Measurements from ENCODE around the gene MARCO. TPM values are rescaled to one million over a fixed set of nuclear protein-coding genes. Genes with fewer than 3 reads are reported as not detected.
"Not testable (repeated sequence)": the region's sequence is repeated elsewhere in the genome, so short reads cannot be mapped to it uniquely, and the experiment has no call there.

Gene MARCO
- total RNA-seq, 3 donors from 2014 or later, result 0.22 to 0.56 TPM; not detected in 1

GRCh38 chr2:119012345-119013301 is 70.6 kb downstream of the MARCO start:
- no peaks in the 10 kb centered on the region for H3K9me3 Mint-ChIP-seq
- no peak overlapping the region for H3K4me3 Mint-ChIP-seq
- ATAC-seq, result no peak
- H3K4me1 Mint-ChIP-seq (ENCODE audit: low read depth), result no peaks in the 10 kb centered on the region
- no peaks in the 10 kb centered on the region for H3K36me3 Mint-ChIP-seq (ENCODE audit: insufficient read depth)
- DNase-seq, result no peak
- peaks cover 25% of the 10 kb centered on the region for H3K27me3 Mint-ChIP-seq (ENCODE audit: low read depth)

DNA sequence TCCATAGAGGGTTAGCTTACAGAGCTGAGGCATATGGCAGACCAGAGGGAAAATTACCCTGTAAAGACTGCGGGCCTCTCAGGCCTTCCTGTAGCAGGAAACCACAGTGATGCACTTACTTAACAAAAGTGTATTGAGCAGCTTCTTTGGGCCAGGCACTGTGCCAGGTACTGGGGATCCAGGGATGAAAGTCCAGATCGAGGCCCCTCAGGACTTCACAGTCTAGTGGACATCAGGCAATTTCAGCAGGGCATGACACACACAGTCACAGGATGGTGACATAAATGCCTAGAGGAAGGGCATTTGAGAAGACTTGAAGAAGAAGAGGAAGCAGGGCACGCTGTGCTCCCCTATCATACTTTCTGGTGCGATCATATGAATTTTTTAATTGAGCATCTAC is 71.7 kb downstream of the MARCO start:
- H3K9me3 Mint-ChIP-seq, result no peaks in the 10 kb centered on the region
- H3K4me1 Mint-ChIP-seq (ENCODE audit: low read depth), result no peaks in the 10 kb centered on the region
- H3K36me3 Mint-ChIP-seq (ENCODE audit: insufficient read depth), result no peaks in the 10 kb centered on the region
- no peak for ATAC-seq
- peaks cover 25% of the 10 kb centered on the region for H3K27me3 Mint-ChIP-seq (ENCODE audit: low read depth)
- no peak overlapping the region for H3K4me3 Mint-ChIP-seq
- DNase-seq, result no peak

- H3K36me3 Mint-ChIP-seq (ENCODE audit: insufficient read depth), result no peaks in the 10 kb centered on the region
- ATAC-seq, result no peak
These were observed 73.9 kb downstream of the MARCO start for GRCh38 chr2:119015845-119016244.

GRCh38 chr2:119019521-119019920 is 77.5 kb downstream of the MARCO start:
- no peak for DNase-seq
- Mint-ChIP-seq H3K36me3 (ENCODE audit: insufficient read depth) (no peaks in the 10 kb centered on the region), H3K27me3 (ENCODE audit: low read depth) (peaks cover 3% of the 10 kb centered on the region), H3K9me3 (no peaks in the 10 kb centered on the region), H3K4me3 (no peak overlapping the region), H3K4me1 (ENCODE audit: low read depth) (no peaks in the 10 kb centered on the region)
- no peak for ATAC-seq

More at GRCh38 chr2:119015845-119016244, 73.9 kb downstream of the MARCO start:
- H3K9me3 Mint-ChIP-seq, result no peaks in the 10 kb centered on the region
- DNase-seq, result no peak
- no peaks in the 10 kb centered on the region for H3K4me1 Mint-ChIP-seq (ENCODE audit: low read depth)
- peaks cover 11% of the 10 kb centered on the region for H3K27me3 Mint-ChIP-seq (ENCODE audit: low read depth)
- H3K4me3 Mint-ChIP-seq, result no peak overlapping the region

- Mint-ChIP-seq H3K36me3 (ENCODE audit: insufficient read depth) (no peaks in the 10 kb centered on the region), H3K9me3 (no peaks in the 10 kb centered on the region), H3K4me3 (no peak overlapping the region), H3K27me3 (ENCODE audit: low read depth) (peaks cover 3% of the 10 kb centered on the region), H3K4me1 (ENCODE audit: low read depth) (no peaks in the 10 kb centered on the region)
- no peak for ATAC-seq
- no peak for DNase-seq
These were observed 80.7 kb downstream of the MARCO start for GRCh38 chr2:119022678-119023077.

GRCh38 chr2:119023534-119023933 is 81.5 kb downstream of the MARCO start:
- DNase-seq (no peak), ATAC-seq (no peak)
- Mint-ChIP-seq H3K4me3 (no peak overlapping the region), H3K9me3 (no peaks in the 10 kb centered on the region), H3K36me3 (ENCODE audit: insufficient read depth) (no peaks in the 10 kb centered on the region), H3K4me1 (ENCODE audit: low read depth) (no peaks in the 10 kb centered on the region), H3K27me3 (ENCODE audit: low read depth) (peaks cover 2% of the 10 kb centered on the region)

DNA sequence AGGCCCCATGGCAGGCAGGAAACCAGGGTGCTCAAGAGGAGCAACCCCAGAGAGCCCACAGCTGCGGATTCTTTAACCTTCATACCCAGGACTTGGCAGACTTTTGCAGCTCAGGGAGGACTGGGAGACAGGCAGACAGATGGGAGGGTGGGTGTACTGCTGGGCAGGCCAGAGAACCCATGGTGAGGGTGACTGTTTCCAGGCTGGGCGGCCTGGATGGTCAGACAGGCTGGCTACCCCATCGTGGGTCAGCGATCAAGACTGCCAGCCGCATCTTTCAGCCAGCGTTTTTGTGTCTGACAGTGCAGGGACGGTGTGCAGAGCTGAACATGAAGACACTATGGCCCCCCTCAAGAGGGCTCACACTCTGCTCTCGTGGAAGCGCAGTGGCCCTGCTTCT is 82.2 kb downstream of the MARCO start:
- Mint-ChIP-seq H3K4me3 (no peak overlapping the region), H3K9me3 (no peaks in the 10 kb centered on the region), H3K27me3 (ENCODE audit: low read depth) (peaks cover 7% of the 10 kb centered on the region), H3K36me3 (ENCODE audit: insufficient read depth) (no peaks in the 10 kb centered on the region), H3K4me1 (ENCODE audit: low read depth) (no peaks in the 10 kb centered on the region)
- DNase-seq, result no peak
- ATAC-seq, result no peak

GRCh38 chr2:119024568-119024967 is 82.6 kb downstream of the MARCO start:
- Mint-ChIP-seq H3K27me3 (ENCODE audit: low read depth) (peaks cover 7% of the 10 kb centered on the region), H3K9me3 (no peaks in the 10 kb centered on the region), H3K36me3 (ENCODE audit: insufficient read depth) (no peaks in the 10 kb centered on the region), H3K4me3 (no peak overlapping the region), H3K4me1 (ENCODE audit: low read depth) (no peaks in the 10 kb centered on the region)
- DNase-seq (no peak), ATAC-seq (no peak)

- ATAC-seq, result no peak
- DNase-seq, result no peak
- H3K4me1 Mint-ChIP-seq (ENCODE audit: low read depth), result no peaks in the 10 kb centered on the region
- H3K9me3 Mint-ChIP-seq, result no peaks in the 10 kb centered on the region
- no peak overlapping the region for H3K4me3 Mint-ChIP-seq
- no peaks in the 10 kb centered on the region for H3K36me3 Mint-ChIP-seq (ENCODE audit: insufficient read depth)
- peaks cover 7% of the 10 kb centered on the region for H3K27me3 Mint-ChIP-seq (ENCODE audit: low read depth)
These were observed 83.0 kb downstream of the MARCO start for GRCh38 chr2:119025013-119025412.

DNA sequence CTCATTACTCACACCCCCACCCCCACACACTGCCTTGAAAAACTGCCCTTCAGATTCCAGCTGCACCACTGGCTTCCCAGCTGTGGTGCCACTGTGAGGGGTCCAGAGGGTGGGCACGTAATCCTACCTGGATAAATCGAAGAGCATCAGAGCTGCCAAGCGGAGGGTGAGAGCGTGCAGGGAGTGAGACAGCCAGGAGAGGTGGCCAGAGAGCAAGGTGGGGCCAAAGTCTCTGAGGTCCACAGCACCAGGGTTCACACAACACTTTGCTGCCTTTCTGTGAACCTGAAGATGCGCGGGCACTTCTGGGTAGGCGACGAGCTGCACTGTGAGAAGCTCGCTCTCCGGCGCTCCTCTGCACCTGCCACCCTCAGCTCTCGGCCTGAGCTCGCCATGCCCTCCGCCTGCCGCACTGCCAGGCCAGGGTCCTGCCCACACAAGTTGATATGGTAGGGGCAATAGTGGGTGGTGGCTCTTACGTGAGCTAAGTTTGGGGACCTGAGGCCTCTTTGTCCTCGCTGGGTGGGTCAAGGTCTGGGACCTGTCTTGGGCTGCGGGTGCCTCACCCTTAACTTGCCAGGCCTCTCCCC is 83.9 kb downstream of the MARCO start:
- Mint-ChIP-seq H3K4me1 (ENCODE audit: low read depth) (no peaks in the 10 kb centered on the region), H3K9me3 (no peaks in the 10 kb centered on the region), H3K4me3 (no peak overlapping the region), H3K27me3 (ENCODE audit: low read depth) (peaks cover 11% of the 10 kb centered on the region), H3K36me3 (ENCODE audit: insufficient read depth) (no peaks in the 10 kb centered on the region)
- no peak for ATAC-seq
- no peak for DNase-seq

GRCh38 chr2:119026890-119027289 is 84.9 kb downstream of the MARCO start:
- Mint-ChIP-seq H3K9me3 (no peaks in the 10 kb centered on the region), H3K4me1 (ENCODE audit: low read depth) (no peaks in the 10 kb centered on the region), H3K36me3 (ENCODE audit: insufficient read depth) (no peaks in the 10 kb centered on the region), H3K27me3 (ENCODE audit: low read depth) (peaks cover 11% of the 10 kb centered on the region), H3K4me3 (no peak overlapping the region)
- ATAC-seq, result no peak
- no peak for DNase-seq

DNA sequence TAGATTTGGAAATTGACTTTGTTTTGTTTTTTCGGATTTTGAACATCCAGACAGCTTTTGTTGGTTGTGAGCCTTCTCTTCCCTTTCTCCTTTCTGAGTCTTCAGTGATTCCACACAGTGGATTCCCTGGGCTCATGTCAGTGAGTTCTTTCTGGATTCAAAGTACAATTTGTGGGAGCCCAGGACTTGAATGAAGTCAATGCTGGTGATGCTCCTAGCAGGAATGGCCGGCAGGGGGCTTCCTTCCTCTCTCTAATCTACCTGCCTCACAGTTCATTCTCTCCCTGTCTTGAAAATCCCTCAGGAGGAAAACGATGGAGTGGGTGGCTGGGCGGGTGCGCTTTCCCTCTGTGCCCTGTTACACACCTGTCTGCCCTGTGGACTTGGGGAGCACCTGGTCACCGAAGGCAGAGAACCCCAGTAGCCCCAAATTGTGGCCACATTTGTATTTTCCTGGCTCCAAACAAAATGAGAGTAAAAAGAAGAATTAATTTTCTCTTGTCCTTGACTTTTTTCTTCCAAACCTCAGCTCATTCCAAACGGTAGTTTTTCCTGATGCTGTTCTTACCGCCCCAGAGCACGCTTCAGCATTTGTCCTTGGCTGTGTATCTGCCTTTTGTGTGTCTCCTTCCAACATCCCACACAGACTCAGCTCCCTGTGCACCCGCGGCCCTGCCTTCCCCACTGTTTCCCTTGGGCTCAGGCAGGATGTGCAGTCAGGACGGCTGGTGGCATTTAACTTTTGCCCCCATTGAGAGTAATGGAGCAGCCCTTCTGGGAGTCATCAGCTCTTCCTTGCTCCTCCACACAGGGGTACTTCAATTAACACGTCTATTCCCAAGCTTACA is 86.6 kb downstream of the MARCO start:
- no peaks in the 10 kb centered on the region for H3K36me3 Mint-ChIP-seq (ENCODE audit: insufficient read depth)
- H3K27me3 Mint-ChIP-seq (ENCODE audit: low read depth), result peaks cover 11% of the 10 kb centered on the region
- no peaks in the 10 kb centered on the region for H3K4me1 Mint-ChIP-seq (ENCODE audit: low read depth)
- no peak overlapping the region for H3K4me3 Mint-ChIP-seq
- H3K9me3 Mint-ChIP-seq, result no peaks in the 10 kb centered on the region
- no peak for ATAC-seq
- no peak for DNase-seq

DNA sequence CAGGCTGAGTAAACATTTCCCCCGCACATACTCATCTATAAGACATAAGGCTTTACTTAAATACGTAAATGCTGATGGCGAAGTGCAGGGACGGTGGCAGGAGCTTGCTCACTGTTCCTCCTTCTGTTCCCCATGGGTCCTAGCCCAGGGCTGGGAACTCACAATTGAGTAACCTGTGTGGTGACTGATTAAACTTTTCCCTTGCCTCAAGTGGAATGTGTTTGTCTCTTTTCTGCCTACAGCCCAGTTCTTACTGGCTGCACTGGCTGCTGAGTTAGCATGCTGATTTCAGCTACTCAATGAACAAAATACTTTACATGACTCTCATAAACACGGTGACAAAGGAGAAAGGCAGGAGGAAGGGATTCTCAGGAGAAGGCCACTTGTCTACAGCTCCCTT is 87.3 kb downstream of the MARCO start:
- no peak for DNase-seq
- Mint-ChIP-seq H3K27me3 (ENCODE audit: low read depth) (peaks cover 11% of the 10 kb centered on the region), H3K4me3 (no peak overlapping the region), H3K9me3 (peaks cover under 1% of the 10 kb centered on the region), H3K4me1 (ENCODE audit: low read depth) (no peaks in the 10 kb centered on the region), H3K36me3 (ENCODE audit: insufficient read depth) (no peaks in the 10 kb centered on the region)
- ATAC-seq, result no peak

DNA sequence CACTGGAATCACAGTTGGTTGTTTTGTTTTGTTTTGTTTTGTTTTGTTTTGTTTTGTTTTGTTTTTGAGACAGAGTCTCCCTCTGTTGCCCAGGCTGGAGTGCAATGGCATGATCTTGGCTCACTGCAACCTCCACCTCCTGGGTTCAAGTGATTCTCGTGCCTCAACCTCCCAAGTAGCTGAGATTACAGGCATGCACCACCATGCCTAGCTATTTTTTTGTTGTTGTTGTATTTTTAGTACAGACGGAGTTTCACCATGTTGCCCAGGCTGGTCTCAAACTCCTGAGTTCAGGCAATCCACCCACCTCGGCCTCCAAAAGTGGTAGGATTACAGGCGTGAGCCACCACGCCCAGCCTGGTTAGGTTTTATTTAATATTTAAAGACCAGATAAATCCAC is 95.9 kb downstream of the MARCO start:
- not testable (repeated sequence) for ATAC-seq

More for the DNA sequence above, 95.9 kb downstream of the MARCO start:
- H3K4me1 Mint-ChIP-seq (ENCODE audit: low read depth); H3K27me3 Mint-ChIP-seq (ENCODE audit: low read depth); DNase-seq; H3K36me3 Mint-ChIP-seq (ENCODE audit: insufficient read depth); H3K4me3 Mint-ChIP-seq: not testable (repeated sequence)
- H3K9me3 Mint-ChIP-seq, result peaks cover 12% of the 10 kb centered on the region
